T-helper 1 cell treated with Interleukin-12 subunit alpha and Interleukin-12 subunit beta and Interleukin-4 antibody, amounts not matched to agents 30 μg/mL and 1 μg/mL, for 36 hours (primary cell): ENCODE results near the gene TIGD6.

ENCODE experiments used
- H3K27ac Mint-ChIP-seq: one replicate; pipeline ENCODE4 v1.8.0; 2021; ENCODE audit warnings: mild to moderate bottlenecking, mixed read lengths
- H3K27me3 Mint-ChIP-seq: one replicate; pipeline ENCODE4 v1.8.0; 2021; ENCODE audit warnings: low read depth, mixed read lengths
- H3K36me3 Mint-ChIP-seq: one replicate; pipeline ENCODE4 v1.8.0; 2021; ENCODE audit warnings: low read depth, mixed read lengths
- H3K4me1 Mint-ChIP-seq: one replicate; pipeline ENCODE4 v1.8.0; 2021; ENCODE audit warnings: low read depth, mixed read lengths
- H3K4me3 Mint-ChIP-seq: one replicate; pipeline ENCODE4 v1.8.0; 2021; ENCODE audit warnings: mild to moderate bottlenecking, moderate library complexity, mixed read lengths
- H3K9me3 Mint-ChIP-seq: one replicate; pipeline ENCODE4 v1.8.0; 2021; ENCODE audit warnings: mixed read lengths

TIGD6 gene

DNA sequence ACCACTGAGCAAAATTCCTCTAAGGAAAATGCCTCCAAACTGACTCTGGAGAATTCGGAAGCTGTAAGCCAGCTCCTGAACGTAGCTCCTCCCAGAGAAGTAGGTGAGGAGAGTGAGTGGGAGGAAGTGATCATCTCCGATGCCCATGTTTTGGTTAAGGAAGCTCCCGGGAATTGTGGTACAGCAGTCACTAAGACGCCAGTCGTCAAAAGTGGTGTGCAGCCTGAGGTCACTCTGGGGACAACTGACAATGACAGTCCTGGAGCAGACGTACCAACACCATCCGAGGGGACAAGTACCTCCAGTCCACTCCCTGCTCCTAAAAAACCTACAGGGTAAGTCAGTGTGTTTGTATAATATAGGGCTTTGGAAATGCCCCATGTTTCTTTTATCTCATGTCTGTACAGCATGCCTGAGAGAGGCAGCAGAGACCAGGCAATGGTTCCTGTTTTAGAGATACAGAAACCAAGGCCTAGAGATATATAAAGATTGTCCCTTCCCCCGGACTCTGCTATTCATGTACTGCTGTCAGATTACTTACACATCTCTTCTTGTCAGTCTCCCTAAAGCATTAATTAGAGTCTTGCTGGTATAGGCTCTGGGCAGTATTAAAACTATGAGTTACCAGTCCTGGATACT lies 24.0 kb upstream of the TIGD6 start:
- Mint-ChIP-seq H3K9me3 (no peaks in the 10 kb centered on the region), H3K4me3 (no peak overlapping the region), H3K27ac (no peak overlapping the region), H3K4me1 (peaks cover 13% of the 10 kb centered on the region), H3K27me3 (no peaks in the 10 kb centered on the region), H3K36me3 (peaks cover 44% of the 10 kb centered on the region)

GRCh38 chr5:150023136-150023535 lies 22.7 kb upstream of the TIGD6 start:
- no peaks in the 10 kb centered on the region for H3K9me3 Mint-ChIP-seq
- peaks cover 18% of the 10 kb centered on the region for H3K4me1 Mint-ChIP-seq
- H3K36me3 Mint-ChIP-seq = peaks cover 54% of the 10 kb centered on the region
- H3K27ac Mint-ChIP-seq = no peak overlapping the region
- H3K27me3 Mint-ChIP-seq = no peaks in the 10 kb centered on the region
- H3K4me3 Mint-ChIP-seq = no peak overlapping the region

GRCh38 chr5:150022681-150023080 lies 22.2 kb upstream of the TIGD6 start:
- peaks cover 18% of the 10 kb centered on the region for H3K4me1 Mint-ChIP-seq
- H3K27ac Mint-ChIP-seq = no peak overlapping the region
- H3K4me3 Mint-ChIP-seq = no peak overlapping the region
- peaks cover 50% of the 10 kb centered on the region for H3K36me3 Mint-ChIP-seq
- H3K9me3 Mint-ChIP-seq = no peaks in the 10 kb centered on the region
- H3K27me3 Mint-ChIP-seq = no peaks in the 10 kb centered on the region

- peak overlapping the region; percentile 52 for H3K27ac Mint-ChIP-seq
- peaks cover 54% of the 10 kb centered on the region for H3K36me3 Mint-ChIP-seq
- peaks cover 18% of the 10 kb centered on the region for H3K4me1 Mint-ChIP-seq
- H3K27me3 Mint-ChIP-seq = no peaks in the 10 kb centered on the region
- no peaks in the 10 kb centered on the region for H3K9me3 Mint-ChIP-seq
- no peak overlapping the region for H3K4me3 Mint-ChIP-seq
These were observed 21.7 kb upstream of the TIGD6 start for GRCh38 chr5:150022158-150022531.

- Mint-ChIP-seq H3K36me3 (peaks cover 55% of the 10 kb centered on the region), H3K9me3 (no peaks in the 10 kb centered on the region), H3K27me3 (no peaks in the 10 kb centered on the region), H3K4me3 (no peak overlapping the region), H3K4me1 (peaks cover 18% of the 10 kb centered on the region), H3K27ac (peak overlapping the region; percentile 52)
These were observed 21.2 kb upstream of the TIGD6 start for GRCh38 chr5:150021491-150022157.

GRCh38 chr5:150020249-150020648 lies 19.8 kb upstream of the TIGD6 start:
- Mint-ChIP-seq H3K4me1 (peaks cover 18% of the 10 kb centered on the region), H3K36me3 (peaks cover 59% of the 10 kb centered on the region), H3K4me3 (no peak overlapping the region), H3K27me3 (no peaks in the 10 kb centered on the region), H3K9me3 (peaks cover 7% of the 10 kb centered on the region), H3K27ac (peak overlapping the region; percentile 34)

GRCh38 chr5:150017226-150018005 lies 17.0 kb upstream of the TIGD6 start:
- peaks cover 77% of the 10 kb centered on the region for H3K36me3 Mint-ChIP-seq
- peaks cover 16% of the 10 kb centered on the region for H3K9me3 Mint-ChIP-seq
- no peaks in the 10 kb centered on the region for H3K27me3 Mint-ChIP-seq
- H3K4me3 Mint-ChIP-seq = no peak overlapping the region
- no peak overlapping the region for H3K27ac Mint-ChIP-seq
- H3K4me1 Mint-ChIP-seq = peaks cover 18% of the 10 kb centered on the region

GRCh38 chr5:150016537-150016936 lies 16.1 kb upstream of the TIGD6 start:
- Mint-ChIP-seq H3K27me3 (no peaks in the 10 kb centered on the region), H3K36me3 (peaks cover 72% of the 10 kb centered on the region), H3K9me3 (peaks cover 16% of the 10 kb centered on the region), H3K4me3 (no peak overlapping the region), H3K4me1 (peaks cover 10% of the 10 kb centered on the region), H3K27ac (no peak overlapping the region)

DNA sequence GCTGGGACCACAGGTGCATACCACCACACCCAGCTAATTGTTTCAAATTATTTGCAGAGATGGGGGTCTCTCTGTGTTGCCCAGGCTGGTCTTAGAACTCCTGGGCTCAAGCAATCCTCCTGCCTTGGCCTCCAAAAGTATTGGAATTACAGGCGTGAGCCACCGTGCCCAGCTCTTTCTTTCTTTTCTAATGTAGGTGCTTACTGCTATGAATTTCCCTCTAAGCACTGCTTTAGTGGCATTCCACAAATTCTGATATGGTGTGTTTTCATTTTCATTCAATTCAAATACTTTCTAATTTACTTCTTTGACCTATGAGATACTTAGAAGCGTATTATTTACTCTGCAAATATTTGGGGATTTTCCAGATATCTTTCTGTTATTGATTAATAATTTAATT lies 15.0 kb upstream of the TIGD6 start:
- peaks cover 16% of the 10 kb centered on the region for H3K9me3 Mint-ChIP-seq
- H3K4me1 Mint-ChIP-seq = peaks cover 9% of the 10 kb centered on the region
- H3K4me3 Mint-ChIP-seq = no peak overlapping the region
- H3K27ac Mint-ChIP-seq = no peak overlapping the region
- H3K36me3 Mint-ChIP-seq = peaks cover 72% of the 10 kb centered on the region
- H3K27me3 Mint-ChIP-seq = no peaks in the 10 kb centered on the region

DNA sequence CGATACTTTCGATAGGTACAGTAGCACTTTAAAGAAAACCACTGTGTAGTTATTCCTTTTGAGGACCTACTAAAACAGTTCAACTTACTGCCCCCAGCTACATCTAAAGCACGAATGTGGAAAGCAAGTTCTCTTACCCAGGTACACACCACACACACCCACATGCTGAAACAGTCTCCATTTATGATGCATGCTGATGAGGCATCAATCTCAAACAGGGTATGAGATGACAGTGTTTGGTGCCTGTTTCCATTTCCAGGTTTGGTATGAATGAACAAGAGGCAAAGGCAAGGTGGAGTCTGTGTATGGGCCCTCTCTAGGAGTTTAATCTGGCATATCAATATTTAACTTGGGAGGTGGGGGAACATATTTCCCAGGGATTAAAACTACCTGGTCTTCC lies 14.0 kb upstream of the TIGD6 start:
- Mint-ChIP-seq H3K4me3 (no peak overlapping the region), H3K9me3 (peaks cover 16% of the 10 kb centered on the region), H3K36me3 (peaks cover 72% of the 10 kb centered on the region), H3K4me1 (peaks cover 6% of the 10 kb centered on the region), H3K27ac (no peak overlapping the region), H3K27me3 (no peaks in the 10 kb centered on the region)

DNA sequence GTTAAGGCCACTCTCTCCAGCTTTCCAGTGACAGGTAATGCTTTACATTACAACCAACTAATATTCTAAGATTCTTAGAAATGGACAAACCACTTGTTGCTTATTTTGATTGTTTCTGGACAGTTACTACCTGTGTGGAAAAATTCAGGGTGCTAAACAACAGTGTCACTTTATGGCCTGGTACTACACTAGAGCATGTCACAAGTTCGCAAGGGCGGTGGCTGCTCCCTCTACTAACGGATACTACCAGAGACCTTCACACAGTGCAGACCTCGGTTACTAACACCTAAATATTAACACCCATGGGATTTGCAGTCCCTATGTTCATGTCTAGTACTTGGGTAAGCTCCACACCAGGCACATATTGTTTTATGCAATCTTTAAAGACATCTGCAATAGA lies 13.5 kb upstream of the TIGD6 start:
- Mint-ChIP-seq H3K9me3 (peaks cover 16% of the 10 kb centered on the region), H3K27ac (no peak overlapping the region), H3K4me3 (no peak overlapping the region)

DNA sequence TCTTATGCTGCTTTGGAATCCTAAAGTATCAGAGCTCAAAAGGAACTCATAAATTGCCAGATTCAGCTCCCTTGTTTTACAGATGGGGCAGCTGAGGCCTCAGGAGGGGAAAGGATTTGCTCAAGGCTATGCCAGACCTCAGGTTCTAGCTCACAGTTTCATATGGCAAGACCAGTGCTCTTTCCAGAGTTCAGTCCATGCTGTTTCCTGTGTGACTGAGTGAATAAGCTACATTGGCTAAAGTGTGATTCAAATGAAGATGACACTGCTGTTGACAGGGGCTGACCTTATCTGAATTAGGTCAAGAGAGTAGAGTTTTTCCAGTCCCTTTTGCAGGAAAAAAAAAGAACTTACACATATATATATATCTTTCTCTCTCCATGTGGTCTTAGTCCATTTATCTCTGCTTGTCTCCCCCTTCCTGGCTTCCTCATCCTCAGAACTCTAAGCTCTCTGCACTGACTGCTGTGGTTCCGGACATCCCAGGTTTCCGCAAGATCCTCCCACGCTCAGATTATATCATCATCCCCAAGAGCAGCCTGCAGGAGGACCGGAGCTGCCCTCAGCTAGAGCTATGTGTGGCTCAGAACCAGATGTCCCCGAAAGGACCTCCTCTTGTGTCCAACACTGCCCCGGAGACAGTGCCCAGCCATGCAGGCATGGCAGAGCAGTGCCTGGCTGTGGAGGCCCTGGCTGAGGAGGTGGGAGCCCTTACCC lies 9.4 kb upstream of the TIGD6 start:
- Mint-ChIP-seq H3K4me1 (peaks cover 12% of the 10 kb centered on the region), H3K27me3 (no peaks in the 10 kb centered on the region), H3K36me3 (peaks cover 55% of the 10 kb centered on the region), H3K4me3 (no peak overlapping the region), H3K27ac (no peak overlapping the region), H3K9me3 (peaks cover 6% of the 10 kb centered on the region)

More for the DNA sequence above, 13.5 kb upstream of the TIGD6 start:
- no peaks in the 10 kb centered on the region for H3K27me3 Mint-ChIP-seq
- H3K4me1 Mint-ChIP-seq = peaks cover 4% of the 10 kb centered on the region
- H3K36me3 Mint-ChIP-seq = peaks cover 69% of the 10 kb centered on the region

GRCh38 chr5:150007050-150007449 lies 6.6 kb upstream of the TIGD6 start:
- Mint-ChIP-seq H3K4me1 (peaks cover 29% of the 10 kb centered on the region), H3K36me3 (peaks cover 43% of the 10 kb centered on the region), H3K27me3 (no peaks in the 10 kb centered on the region), H3K4me3 (no peak overlapping the region), H3K27ac (no peak overlapping the region), H3K9me3 (no peaks in the 10 kb centered on the region)

- Mint-ChIP-seq H3K4me1 (peaks cover 35% of the 10 kb centered on the region), H3K9me3 (no peaks in the 10 kb centered on the region), H3K36me3 (peaks cover 46% of the 10 kb centered on the region), H3K4me3 (no peak overlapping the region), H3K27ac (no peak overlapping the region), H3K27me3 (no peaks in the 10 kb centered on the region)
These were observed 5.9 kb upstream of the TIGD6 start for GRCh38 chr5:150006318-150006717.
